Right lung (tissue), 5 donors: ENCODE measurements around the gene SIK3. TPM values are rescaled to one million over a fixed set of nuclear protein-coding genes. Genes with fewer than 3 reads are reported as not detected.
"Not testable (repeated sequence)": the region's sequence is repeated elsewhere in the genome, so short reads cannot be mapped to it uniquely, and the experiment has no call there.

Experiments used
- DNase-seq, 2 donors: peaks; one replicate each; pipeline ENCODE4 v3.0.0-alpha.2; 2013
- polyA plus RNA-seq, 5 donors: library from polyadenylated mRNA; unstranded; fragments of 120-200 nt; gene quantifications; one replicate each; pipeline versions ENCODE4 v1.2.1 to v1.2.3, GENCODE V29; 2013; ENCODE audit warnings: inconsistent platforms in 1 of 5, low replicate concordance in 1 of 5; ENCODE audit not compliant: insufficient read length in 5 of 5, insufficient read depth in 1 of 5

Gene SIK3
- polyA plus RNA-seq, 5 donors, result 25.9 to 41.9 (median 29.5) TPM

DNA sequence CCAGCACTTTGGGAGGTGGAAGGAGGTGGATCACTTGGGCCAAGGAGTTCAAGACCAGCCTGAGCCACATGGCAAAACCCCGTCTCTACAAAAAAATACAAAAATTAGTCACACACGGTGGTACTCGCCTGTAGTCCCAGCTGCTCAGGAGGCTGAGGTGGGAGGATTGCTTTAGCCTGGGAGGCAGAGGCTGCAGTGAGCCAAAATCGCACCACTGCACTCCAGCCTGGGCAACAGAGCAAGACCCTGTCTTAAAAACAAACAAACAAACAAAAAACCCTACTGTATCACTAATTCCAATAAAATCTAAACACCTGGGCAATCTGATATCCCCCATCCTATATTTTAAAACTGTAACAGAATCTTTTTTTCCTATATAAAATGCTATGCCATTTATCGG lies 51.6 kb downstream of the SIK3 start:
- not testable (repeated sequence) for DNase-seq

DNA sequence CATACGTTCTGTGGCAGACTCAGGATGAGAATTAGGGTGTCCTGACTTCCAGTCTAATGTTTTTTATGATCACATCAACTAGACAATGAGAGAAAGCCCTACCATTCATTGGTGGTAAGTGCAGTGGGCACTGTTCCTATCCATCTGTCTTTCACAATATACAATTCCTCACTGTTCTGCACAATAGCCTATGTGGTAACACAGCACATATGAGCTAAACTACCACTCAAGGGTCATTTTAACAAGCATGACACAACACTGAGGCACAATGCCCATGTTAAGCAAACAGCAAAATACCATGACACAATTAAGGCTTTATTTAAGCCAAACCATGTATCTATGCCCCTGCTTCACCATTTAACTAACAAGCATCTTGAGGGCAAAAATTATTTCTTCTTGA lies 52.3 kb downstream of the SIK3 start:
- DNase-seq, result no peak

GRCh38 chr11:117045196-117045595 lies 53.0 kb downstream of the SIK3 start:
- DNase-seq, result no peak

DNA sequence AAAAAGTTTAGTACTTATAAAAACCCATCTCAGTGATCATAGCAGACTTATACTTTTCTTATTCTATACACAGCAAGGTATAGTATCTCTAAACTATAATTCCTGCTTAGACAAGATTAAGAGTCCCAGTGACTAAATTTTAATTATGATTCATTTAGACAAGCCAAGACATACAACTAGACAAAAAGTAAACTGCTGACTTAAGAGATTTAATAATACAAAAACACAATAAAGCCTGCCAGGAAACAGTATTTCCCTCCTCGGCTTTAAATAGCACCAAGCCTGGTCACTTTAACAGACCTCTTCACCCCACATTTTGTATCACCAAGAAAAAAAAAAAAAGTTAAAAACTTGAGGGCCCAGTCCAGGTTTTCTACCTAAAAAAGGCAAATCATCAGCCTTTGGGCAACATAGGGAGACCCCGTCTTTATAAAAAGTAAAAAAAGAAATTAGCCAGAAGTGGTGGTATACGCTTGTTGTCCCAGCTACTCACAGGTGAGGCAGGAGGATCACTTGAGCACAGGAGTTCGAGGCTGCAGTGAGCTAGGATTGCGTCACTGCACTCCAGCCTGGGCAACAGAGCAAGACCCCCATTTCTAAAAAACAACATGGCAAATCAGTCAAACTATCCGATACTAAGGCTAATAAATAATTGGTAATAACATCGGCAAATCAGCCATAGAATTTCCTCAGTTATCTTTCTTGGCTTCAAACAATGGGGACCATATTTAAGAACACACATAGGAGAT lies 53.8 kb downstream of the SIK3 start:
- DNase-seq, result no peak

DNA sequence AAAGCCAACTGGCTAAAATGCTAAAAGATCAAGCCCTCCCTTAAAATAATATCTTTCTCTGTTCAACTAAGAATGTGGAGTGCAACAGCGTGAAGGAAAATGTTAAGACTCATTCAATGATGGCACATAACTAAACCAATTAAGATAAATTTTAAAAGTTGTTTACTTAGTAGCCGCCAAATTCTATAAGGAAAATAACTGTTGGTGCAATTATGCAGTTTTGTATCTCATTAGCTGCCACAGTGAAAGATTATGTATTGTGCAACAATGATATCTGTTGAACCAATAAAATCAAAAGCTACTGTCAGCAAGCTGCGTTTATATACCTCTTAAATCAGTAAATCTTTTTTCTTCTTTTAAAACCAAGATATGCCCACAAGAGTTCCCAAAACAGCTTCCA lies 55.5 kb downstream of the SIK3 start:
- no peak for DNase-seq

GRCh38 chr11:117039900-117040299 lies 58.3 kb downstream of the SIK3 start:
- no peak for DNase-seq

DNA sequence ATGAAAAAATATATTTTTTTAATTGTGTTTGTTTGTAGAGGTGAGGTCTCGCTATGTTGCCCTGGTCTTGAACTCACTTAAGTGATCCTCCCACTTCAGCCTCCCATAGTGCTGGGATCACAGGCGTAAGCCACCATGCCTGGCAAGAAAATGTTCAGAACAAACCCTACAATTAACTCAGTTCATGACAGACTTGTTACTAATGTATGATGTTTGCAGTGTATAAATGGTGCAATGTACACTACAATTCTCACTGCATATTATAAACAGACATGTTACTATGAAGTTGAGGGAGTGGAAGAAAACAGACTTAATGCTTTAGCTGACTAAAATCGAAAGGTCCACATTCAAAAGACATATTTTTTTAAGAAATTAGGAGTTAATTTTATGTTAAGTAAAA lies 59.0 kb downstream of the SIK3 start:
- no peak for DNase-seq

- DNase-seq, result no peak
Observed at GRCh38 chr11:117037975-117038350, 60.3 kb downstream of the SIK3 start.

DNA sequence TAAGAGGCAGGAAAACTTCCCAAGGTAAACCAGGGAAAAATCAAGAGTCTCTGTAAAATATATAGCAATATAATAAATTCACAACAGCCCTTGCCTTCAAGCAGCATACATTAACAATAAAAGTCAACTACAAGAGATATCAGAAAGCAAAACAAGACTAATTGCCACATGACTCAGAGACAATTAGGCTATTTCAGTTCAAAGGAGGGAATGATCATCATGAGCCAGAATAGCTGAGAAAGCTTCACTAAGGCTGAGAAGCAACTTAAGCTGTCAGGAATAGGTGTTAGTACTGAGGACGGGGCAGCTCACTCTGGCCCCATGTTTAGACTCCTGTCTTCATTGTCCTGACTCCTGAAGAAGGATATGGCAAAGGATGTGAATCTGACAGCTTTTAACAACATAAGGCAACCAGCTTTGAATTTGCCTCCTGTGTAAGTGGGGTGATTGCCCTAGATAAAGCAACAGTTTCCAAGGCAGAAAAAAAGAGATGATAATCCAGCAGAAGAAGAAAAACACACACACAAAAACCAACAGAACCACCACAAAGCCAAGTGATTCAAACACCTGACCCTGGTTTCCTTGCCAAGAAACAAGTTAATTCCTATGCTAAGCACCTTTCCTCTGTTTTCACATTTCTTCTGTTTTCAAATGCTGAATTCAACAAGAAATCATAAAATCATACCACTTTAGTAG lies 60.8 kb downstream of the SIK3 start:
- DNase-seq, result no peak

DNA sequence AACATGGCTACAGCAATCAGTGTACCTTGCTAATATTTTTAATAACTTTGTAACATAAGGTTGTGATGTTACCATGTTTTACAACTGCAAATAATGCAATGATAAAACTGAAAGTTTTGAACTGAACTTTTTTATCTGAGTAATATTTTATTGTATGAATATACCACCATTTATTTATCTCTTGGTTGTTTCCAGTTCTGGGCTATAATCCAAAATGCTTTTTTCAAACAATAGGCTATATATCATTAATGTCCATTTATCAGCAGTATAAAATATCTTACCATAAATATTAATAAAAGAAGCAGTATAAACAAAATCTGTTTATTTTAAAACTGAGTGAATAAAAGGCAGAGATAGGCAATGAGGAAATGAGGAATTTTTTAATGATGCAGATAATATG lies 63.3 kb downstream of the SIK3 start:
- DNase-seq, result no peak

DNA sequence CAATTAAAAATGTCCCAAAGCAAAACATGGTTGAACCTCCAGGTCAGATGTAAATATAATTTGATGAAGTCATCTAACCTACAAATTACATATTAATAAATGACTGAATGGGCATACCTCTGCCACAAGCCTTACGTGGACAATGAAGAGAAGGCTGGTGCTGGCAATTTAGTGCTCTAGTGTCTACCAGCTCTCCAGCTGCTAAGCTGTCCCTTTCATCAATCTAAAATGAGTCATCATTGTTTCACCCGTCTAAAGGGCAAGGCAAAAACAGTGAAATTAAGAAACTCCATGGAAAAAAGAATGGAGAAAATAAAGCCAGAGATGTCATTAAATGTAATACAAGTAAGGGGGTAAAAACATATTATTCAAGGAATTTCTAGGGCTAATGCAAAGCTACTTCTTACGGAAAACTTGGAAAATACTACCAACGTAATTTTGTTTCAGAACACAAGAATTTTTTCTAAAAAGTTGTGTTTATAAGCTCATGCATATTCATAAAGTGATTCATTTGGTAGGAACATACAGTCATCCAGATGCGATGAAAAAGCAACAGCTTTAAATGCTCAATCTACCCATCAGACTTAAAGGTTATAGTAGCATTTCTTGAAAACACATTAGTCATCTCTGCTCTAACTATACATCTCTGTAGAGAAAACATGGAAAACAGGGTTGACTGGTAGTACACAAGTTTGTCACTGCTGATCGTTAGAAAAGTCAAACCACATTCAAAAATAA lies 71.5 kb downstream of the SIK3 start:
- no peak for DNase-seq

GRCh38 chr11:117023707-117024106 lies 74.5 kb downstream of the SIK3 start:
- DNase-seq, result not testable (repeated sequence)

- no peak for DNase-seq
Observed at GRCh38 chr11:117023178-117023577, 75.0 kb downstream of the SIK3 start.

DNA sequence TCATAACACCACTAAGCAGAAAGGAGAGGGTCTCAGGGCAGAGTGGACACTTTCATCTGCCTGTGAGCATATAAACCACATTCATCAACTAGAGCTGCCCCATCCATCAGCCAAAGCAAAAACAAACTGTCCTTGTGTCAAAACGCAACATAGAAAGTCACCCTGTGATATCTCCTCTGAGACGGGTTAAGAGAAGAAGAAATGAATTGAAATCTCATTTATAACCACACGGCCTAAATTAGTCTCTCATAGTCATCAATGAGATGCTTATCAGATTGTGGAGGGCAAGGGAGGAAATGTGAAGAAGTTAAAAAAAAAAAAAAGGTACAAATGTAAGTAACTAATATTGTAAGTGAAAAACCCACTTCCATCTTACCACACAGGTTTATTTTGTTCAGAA lies 75.7 kb downstream of the SIK3 start:
- DNase-seq, result no peak

GRCh38 chr11:117020869-117021564 lies 77.2 kb downstream of the SIK3 start:
- no peak for DNase-seq

- no peak for DNase-seq
Observed at GRCh38 chr11:117020287-117020686, 77.9 kb downstream of the SIK3 start.

GRCh38 chr11:117019871-117020270 lies 78.4 kb downstream of the SIK3 start:
- DNase-seq, result no peak

GRCh38 chr11:117017456-117017855 lies 80.8 kb downstream of the SIK3 start:
- no peak for DNase-seq

- DNase-seq, result no peak
Observed at GRCh38 chr11:117016747-117017146, 81.5 kb downstream of the SIK3 start.

GRCh38 chr11:117016246-117016645 lies 82.0 kb downstream of the SIK3 start:
- no peak for DNase-seq

DNA sequence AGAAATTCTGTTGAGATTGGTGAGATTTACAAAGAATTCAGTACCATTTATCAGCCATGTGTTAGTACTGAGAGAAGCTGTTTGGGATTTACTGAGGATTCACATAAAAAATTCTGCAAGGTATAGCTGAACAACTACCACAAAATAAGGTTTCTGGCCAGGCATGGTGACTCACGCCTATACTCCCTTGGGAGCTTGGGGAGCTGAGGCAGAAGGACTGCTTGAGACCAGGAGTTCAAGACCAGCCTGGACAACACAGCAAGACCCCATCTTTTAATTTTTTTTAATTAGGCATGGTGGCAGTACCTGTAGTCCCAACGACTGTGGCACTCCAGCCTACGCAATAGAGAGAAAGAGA lies 86.7 kb downstream of the SIK3 start:
- DNase-seq, result no peak

- DNase-seq, result no peak
Observed at GRCh38 chr11:117010808-117011540, 87.3 kb downstream of the SIK3 start.
